Tibial nerve (tissue), 4 donors: Measurements from ENCODE around the gene CCDC38.

Source experiments
- CTCF ChIP-seq, 5 experiments: fragments of 200-600 bp in 3 of 5; fragments of 450-650 bp in 2 of 5; sonication (generic) in 3 of 5; IDR thresholded peaks; one replicate each; pipeline ENCODE4 v1.5.1; 2016 to 2019; ENCODE audit warnings: antibody characterized with exemption in 5 of 5, mild to moderate bottlenecking in 3 of 5, moderate library complexity in 2 of 5
- EP300 ChIP-seq, 2 donors: sonication (generic); formaldehyde crosslinking; IDR thresholded peaks; one replicate each; pipeline ENCODE4 v1.6.1; 2017; ENCODE audit warnings: antibody characterized with exemption in 2 of 2, mild to moderate bottlenecking in 1 of 2
- POLR2A ChIP-seq, 2 donors: fragments of 450-650 bp; IDR thresholded peaks; one replicate each; pipeline ENCODE4 v1.6.1; 2017; ENCODE audit warnings: antibody characterized with exemption in 2 of 2, mild to moderate bottlenecking in 2 of 2, moderate library complexity in 2 of 2

- TF ChIP-seq CTCF (IDR thresholded peaks at IDR 0.05) (no peak), EP300 (IDR thresholded peaks at IDR 0.05) (no peak), POLR2A (IDR thresholded peaks at IDR 0.05) (no peak)
These were observed 31.9 kb upstream of the CCDC38 start for GRCh38 chr12:95974358-95974757.
